Aorta (tissue), 5 donors: Measurements from ENCODE around the gene KIF26A. TPM values are rescaled to one million over a fixed set of nuclear protein-coding genes. Genes with fewer than 3 reads are reported as not detected.
"Not testable (repeated sequence)": the region's sequence is repeated elsewhere in the genome, so short reads cannot be mapped to it uniquely, and the experiment has no call there.

Experiments
- ATAC-seq: fragments of 200-7000 bp; cut with Tn5 transposase; one replicate; pipeline ENCODE4 v1.9.1; 2022; ENCODE audit warnings: moderate library complexity; ENCODE audit not compliant: low FRiP score
- DNase-seq, 2 donors: peaks; one replicate each; pipeline ENCODE4 v3.0.0-alpha.2; 2020
- H3K27ac ChIP-seq, 2 donors: one replicate each; pipeline ENCODE4 v1.5.1; 2013; ENCODE audit warnings: low read length in 2 of 2, mild to moderate bottlenecking in 2 of 2, moderate library complexity in 2 of 2, control low read depth in 1 of 2, inconsistent platforms in 1 of 2, low read depth in 1 of 2
- H3K27me3 ChIP-seq, 2 donors: one replicate each; pipeline ENCODE4 v1.6.1; 2013; ENCODE audit warnings: control low read depth in 1 of 2, low read length in 1 of 2, mild to moderate bottlenecking in 1 of 2, moderate library complexity in 1 of 2; ENCODE audit not compliant: insufficient read depth in 2 of 2, control insufficient read depth in 1 of 2
- H3K36me3 ChIP-seq, 2 donors: one replicate each; pipeline ENCODE4 v1.6.1; 2013; ENCODE audit warnings: control low read depth in 1 of 2, low read length in 1 of 2, mild to moderate bottlenecking in 1 of 2; ENCODE audit not compliant: insufficient read depth in 2 of 2, control insufficient read depth in 1 of 2
- H3K4me1 ChIP-seq, 2 donors: one replicate each; pipeline ENCODE4 v1.6.1; 2013; ENCODE audit warnings: low read length in 2 of 2, control low read depth in 1 of 2, mild to moderate bottlenecking in 1 of 2, moderate library complexity in 1 of 2; ENCODE audit not compliant: insufficient read depth in 2 of 2, control insufficient read depth in 1 of 2
- H3K4me3 ChIP-seq, 2 donors: one replicate each; pipeline ENCODE4 v1.5.1; 2013; ENCODE audit warnings: low read length in 2 of 2, control low read depth in 1 of 2, mild to moderate bottlenecking in 1 of 2
- H3K9me3 ChIP-seq: one replicate; pipeline ENCODE4 v1.6.1; 2013; ENCODE audit warnings: mild to moderate bottlenecking, low read length; ENCODE audit not compliant: control insufficient read depth
- WGBS, 2 donors: extraction: QIAGEN DNeasy Blood & Tissue Kit; methylation state at CpG; one replicate each; pipeline ENCODE4 v1.1.7; 2013; 5-methylcytosine and 5-hydroxymethylcytosine counted together
- intact Hi-C, 2 donors: fragments of 100-400 bp; cut with DNase I; formaldehyde crosslinking; loops; one replicate each; pipeline versions ENCODE4 v1.14.2 to v1.15.0; 2022
- polyA plus RNA-seq, 2 donors: library from polyadenylated mRNA; stranded (reverse); fragments of 200-250 nt; gene quantifications; one replicate each; pipeline ENCODE4 v1.2.3, GENCODE V29; 2013
- total RNA-seq, 2 donors: library from RNA; stranded (reverse); fragmentation: NEBNext Ultra II Directional; extraction: Animal tissue kit (Norgen Biotek cat#: 25700); gene quantifications; one replicate each; pipeline ENCODE4 v1.2.1, GENCODE V29; 2021
- donor health status: healthy with polysubstance abuse.
- donor health status: Bipolar disorder and iron deficiency.
- donor health status: DM: no; HTN: no; CAD: no.
- donor health status: DM: no; HTN: no; CAD: no.
- donor health status: DM: yes; HTN: yes; CAD: no.

The KIF26A gene
- total and polyA plus RNA-seq, 4 donors, result 0.13 to 8.3 (median 3.2) TPM

- DNase-seq (no peak), ATAC-seq (no peak)
- intact Hi-C loops, result no loop called here
- no peak overlapping the region for H3K27ac ChIP-seq
- H3K4me1 ChIP-seq, result no peaks in the 10 kb centered on the region
- WGBS, 2 donors, result 87 to 89% methylated on average over 21 to 22 of the region's 22 CpGs
- H3K27me3 ChIP-seq, result no peaks in the 10 kb centered on the region
- no peaks in the 10 kb centered on the region for H3K36me3 ChIP-seq
- H3K9me3 ChIP-seq, result no peaks in the 10 kb centered on the region
- H3K4me3 ChIP-seq, result no peak overlapping the region
These were observed 69.0 kb downstream of the KIF26A start for GRCh38 chr14:104207142-104208014.

DNA sequence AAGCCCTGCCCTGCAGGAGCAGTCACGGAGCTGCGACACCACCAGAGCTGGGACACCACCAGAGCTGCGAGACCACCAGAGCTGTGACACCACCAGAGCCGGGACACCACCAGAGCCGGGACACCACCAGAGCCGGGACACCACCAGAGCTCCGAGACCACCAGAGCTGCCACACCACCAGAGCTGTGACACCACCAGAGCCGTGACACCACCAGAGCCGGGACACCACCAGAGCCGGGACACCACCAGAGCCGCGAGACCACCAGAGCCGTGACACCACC lies 69.6 kb downstream of the KIF26A start:
- DNase-seq, H3K36me3 ChIP-seq, H3K27ac ChIP-seq, H3K27me3 ChIP-seq, ATAC-seq, intact Hi-C loops, H3K9me3 ChIP-seq, H3K4me3 ChIP-seq, H3K4me1 ChIP-seq: not testable (repeated sequence)
- 86 to 90% methylated on average over 11 to 13 of the region's 13 CpGs for WGBS, 2 donors

DNA sequence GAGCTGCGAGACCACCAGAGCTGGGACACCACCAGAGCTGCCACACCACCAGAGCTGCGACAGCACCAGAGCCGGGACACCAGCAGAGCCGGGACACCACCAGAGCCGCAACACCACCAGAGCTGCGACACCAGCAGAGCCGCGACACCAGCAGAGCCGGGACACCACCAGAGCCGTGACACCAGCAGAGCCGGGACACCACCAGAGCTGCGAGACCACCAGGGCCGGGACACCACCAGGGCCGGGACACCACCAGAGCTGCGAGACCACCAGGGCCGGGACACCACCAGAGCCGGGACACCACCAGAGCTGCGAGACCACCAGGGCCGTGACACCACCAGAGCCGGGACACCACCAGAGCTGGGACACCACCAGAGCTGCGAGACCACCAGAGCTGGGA lies 69.9 kb downstream of the KIF26A start:
- intact Hi-C loops, ATAC-seq: not testable (repeated sequence)
- 94 to 95% methylated on average over 19 to 21 of the region's 21 CpGs for WGBS, 2 donors

DNA sequence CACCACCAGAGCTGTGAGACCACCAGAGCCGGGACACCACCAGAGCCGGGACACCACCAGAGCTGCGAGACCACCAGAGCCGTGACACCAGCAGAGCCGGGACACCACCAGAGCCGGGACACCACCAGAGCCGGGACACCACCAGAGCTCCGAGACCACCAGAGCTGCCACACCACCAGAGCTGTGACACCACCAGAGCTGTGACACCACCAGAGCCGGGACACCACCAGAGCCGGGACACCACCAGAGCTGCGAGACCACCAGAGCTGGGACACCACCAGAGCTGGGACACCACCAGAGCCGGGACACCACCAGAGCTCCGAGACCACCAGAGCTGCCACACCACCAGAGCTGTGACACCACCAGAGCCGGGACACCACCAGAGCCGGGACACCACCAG lies 70.7 kb downstream of the KIF26A start:
- ATAC-seq, H3K4me1 ChIP-seq, H3K4me3 ChIP-seq, H3K9me3 ChIP-seq, H3K27me3 ChIP-seq, H3K27ac ChIP-seq, DNase-seq, H3K36me3 ChIP-seq, intact Hi-C loops: not testable (repeated sequence)
- whole genome bisulfite sequencing, 2 donors, result 93 to 97% methylated on average over 10 to 15 of the region's 15 CpGs

More for the DNA sequence above, 69.9 kb downstream of the KIF26A start:
- DNase-seq, H3K4me3 ChIP-seq, H3K9me3 ChIP-seq, H3K36me3 ChIP-seq, H3K27me3 ChIP-seq, H3K27ac ChIP-seq, H3K4me1 ChIP-seq: not testable (repeated sequence)

- H3K4me3 ChIP-seq, result no peak overlapping the region
- H3K4me1 ChIP-seq, result no peaks in the 10 kb centered on the region
- H3K27ac ChIP-seq, result no peak overlapping the region
- 69 to 72% methylated on average over 21 of the region's 21 CpGs for WGBS, 2 donors
- no peaks in the 10 kb centered on the region for H3K36me3 ChIP-seq
- no peaks in the 10 kb centered on the region for H3K27me3 ChIP-seq
- ATAC-seq (no peak), DNase-seq (peak; percentile 34 to 43)
- H3K9me3 ChIP-seq, result no peaks in the 10 kb centered on the region
- intact Hi-C loops, result no loop called here
These were observed 71.8 kb downstream of the KIF26A start for GRCh38 chr14:104209985-104210816.

GRCh38 chr14:104210817-104211195 lies 72.4 kb downstream of the KIF26A start:
- peak in 1 of 2 donors; percentile 30 for DNase-seq
- Histone ChIP-seq H3K36me3 (no peaks in the 10 kb centered on the region), H3K27me3 (no peaks in the 10 kb centered on the region), H3K4me1 (no peaks in the 10 kb centered on the region), H3K27ac (no peak overlapping the region), H3K4me3 (no peak overlapping the region), H3K9me3 (no peaks in the 10 kb centered on the region)
- intact Hi-C loops, result no loop called here
- WGBS, 2 donors, result 81 to 85% methylated on average over 11 of the region's 11 CpGs
- ATAC-seq, result no peak

DNA sequence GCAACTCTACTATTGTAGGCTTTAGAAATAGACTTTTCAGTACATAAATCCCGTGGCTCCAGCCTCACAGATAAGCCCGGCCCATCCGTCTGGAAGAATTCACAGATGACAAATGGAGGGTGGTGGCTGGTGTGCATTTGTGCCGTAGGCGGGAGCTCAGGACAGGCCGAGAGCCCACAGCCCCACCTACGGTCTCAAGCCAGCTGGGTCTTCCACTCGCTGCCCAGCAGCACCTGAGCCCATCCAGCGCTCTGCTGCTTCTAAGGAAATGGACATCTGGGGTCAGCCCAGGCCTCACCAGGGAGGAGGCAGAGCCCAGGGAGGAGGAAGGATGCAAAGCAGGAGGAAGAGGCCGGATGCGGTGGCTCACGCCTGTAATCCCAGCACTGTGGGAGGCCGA lies 72.8 kb downstream of the KIF26A start:
- ATAC-seq, result no peak
- Histone ChIP-seq H3K4me3 (no peak overlapping the region), H3K27me3 (no peaks in the 10 kb centered on the region)

GRCh38 chr14:104211741-104212140 lies 73.4 kb downstream of the KIF26A start:
- no peaks in the 10 kb centered on the region for H3K9me3 ChIP-seq
- H3K27me3 ChIP-seq, result no peaks in the 10 kb centered on the region
- DNase-seq, result peak in 1 of 2 donors; percentile 0
- no peaks in the 10 kb centered on the region for H3K36me3 ChIP-seq
- no peak overlapping the region for H3K4me3 ChIP-seq
- no peaks in the 10 kb centered on the region for H3K4me1 ChIP-seq
- WGBS, 2 donors, result 95 to 96% methylated on average over 9 of the region's 9 CpGs
- H3K27ac ChIP-seq, result no peak overlapping the region
- intact Hi-C loops, result no loop called here
- no peak for ATAC-seq

More for the DNA sequence above, 72.8 kb downstream of the KIF26A start:
- Histone ChIP-seq H3K36me3 (no peaks in the 10 kb centered on the region), H3K4me1 (no peaks in the 10 kb centered on the region), H3K27ac (no peak overlapping the region), H3K9me3 (no peaks in the 10 kb centered on the region)
- peak; percentile 12 to 54 for DNase-seq
- 64 to 66% methylated on average over 12 to 13 of the region's 13 CpGs for WGBS, 2 donors
- intact Hi-C loops, result no loop called here
